GM08714 (cell line): ENCODE data around the gene EIF2B4.
"Not testable (repeated sequence)": the region's sequence is repeated elsewhere in the genome, so short reads cannot be mapped to it uniquely, and the experiment has no call there.

ENCODE experiments used
- H3K4me3 ChIP-seq: fragments of 200-500 bp; sonication (Bioruptor generic); 2 replicates; pipeline ENCODE4 v1.5.1; 2014; ENCODE audit warnings: mild to moderate bottlenecking, low read length, inconsistent platforms
- ZNF274 ChIP-seq: IDR thresholded peaks from 2 replicates; pipeline ENCODE4 v1.6.1; 2012; ENCODE audit warnings: mild to moderate bottlenecking, low read depth, low read length

EIF2B4 gene

DNA sequence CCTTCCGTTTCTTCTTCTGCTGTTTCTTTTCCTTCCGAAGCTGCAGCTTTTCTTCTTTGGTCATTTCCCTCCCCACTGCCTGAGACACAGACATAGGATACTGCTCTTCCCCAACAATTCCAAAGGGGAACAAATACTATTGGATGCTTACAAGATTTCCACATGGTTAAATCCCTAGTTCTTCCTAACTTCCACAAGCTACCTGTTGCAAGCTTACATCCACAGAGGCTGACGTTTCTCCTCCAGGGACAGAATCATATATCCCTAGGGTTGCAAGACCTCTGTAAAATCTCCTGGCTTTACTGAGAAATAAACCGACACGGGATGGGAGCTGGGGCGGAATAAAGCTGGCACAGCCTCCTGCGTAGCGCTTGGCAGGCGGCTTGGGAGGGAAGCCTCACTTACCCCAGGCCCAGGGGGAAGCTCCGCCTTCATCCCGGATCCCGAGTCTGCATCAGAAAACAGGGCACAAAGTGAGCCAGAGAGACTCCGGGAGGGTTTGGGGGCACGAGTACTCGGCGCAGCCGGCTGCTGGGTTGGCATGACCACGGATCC, 590 bp downstream of the EIF2B4 start:
- peak overlapping the region; percentile 68 for H3K4me3 ChIP-seq
- no peak for TF ChIP-seq ZNF274

DNA sequence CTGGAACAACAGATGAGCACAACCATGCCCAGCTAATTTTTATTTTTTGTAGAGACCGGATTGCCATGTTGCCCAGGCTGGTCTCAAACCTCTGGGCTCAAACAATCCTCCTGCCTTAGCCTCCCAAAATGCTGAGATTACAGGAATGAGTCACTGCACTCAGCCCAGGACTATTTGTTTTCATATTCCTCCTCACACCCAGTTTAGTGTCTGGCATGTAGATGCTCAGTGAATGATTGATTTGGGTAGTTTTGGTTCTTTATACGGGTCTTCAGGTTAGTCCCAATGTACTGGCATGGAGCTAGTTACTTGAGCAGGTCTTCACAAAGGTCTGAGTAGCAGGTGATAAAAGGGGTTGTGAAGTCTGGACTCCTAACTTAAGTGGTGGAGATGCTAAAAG, 6.2 kb downstream of the EIF2B4 start:
- TF ChIP-seq ZNF274 = no peak
- H3K4me3 ChIP-seq = no peak overlapping the region

- no peak for TF ChIP-seq ZNF274
- no peak overlapping the region for H3K4me3 ChIP-seq
These were observed 7.3 kb downstream of the EIF2B4 start for GRCh38 chr2:27362678-27363420.

DNA sequence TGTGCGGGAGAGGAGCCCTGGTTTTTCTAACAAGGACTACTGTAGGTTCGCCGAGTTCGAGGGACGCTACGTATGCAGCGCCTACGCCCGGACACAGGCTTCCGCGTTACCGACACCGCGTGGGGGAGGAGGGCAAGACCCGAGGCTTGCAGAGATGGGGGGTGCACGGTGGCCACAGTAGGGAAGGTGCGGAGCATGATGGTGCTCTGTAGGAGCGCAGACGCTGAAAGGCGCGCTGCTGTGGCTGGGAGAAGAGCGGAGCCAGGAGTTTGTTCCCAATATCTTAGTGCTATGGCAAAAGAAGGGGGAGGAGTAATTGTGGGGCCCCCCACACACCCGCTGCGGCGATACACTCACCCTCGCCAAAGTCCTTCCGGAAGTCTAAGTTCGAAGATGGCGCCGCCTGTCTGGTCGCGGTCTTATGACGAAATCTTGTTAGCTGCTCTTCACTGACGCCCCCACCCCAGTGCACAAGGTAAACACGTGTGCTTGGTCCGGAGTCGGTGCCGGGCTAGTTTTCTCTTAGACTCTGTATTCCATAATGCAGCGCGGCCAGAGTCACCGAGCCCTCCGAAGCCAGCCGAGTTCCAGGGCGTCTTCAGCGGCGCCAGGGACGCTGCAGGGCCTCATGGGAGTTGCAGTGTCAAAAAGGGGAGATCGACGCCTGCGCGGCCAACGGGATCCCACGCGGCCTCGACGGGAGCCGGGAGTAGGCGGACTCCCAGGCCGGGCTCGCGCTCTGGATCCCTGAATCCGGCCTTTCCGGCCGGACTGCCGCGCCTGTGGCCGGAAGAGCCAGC, 13.6 kb downstream of the EIF2B4 start, which contains the start of gene GTF3C2:
Gene GTF3C2, minus strand, starts transcription at position 383 of the 800 bp plus-strand sequence. CDS start 13,210 bp downstream, outside the sequence.
- peak within 1 kb of the TSS; percentile 91 for H3K4me3 ChIP-seq
- TF ChIP-seq ZNF274 = no peak

DNA sequence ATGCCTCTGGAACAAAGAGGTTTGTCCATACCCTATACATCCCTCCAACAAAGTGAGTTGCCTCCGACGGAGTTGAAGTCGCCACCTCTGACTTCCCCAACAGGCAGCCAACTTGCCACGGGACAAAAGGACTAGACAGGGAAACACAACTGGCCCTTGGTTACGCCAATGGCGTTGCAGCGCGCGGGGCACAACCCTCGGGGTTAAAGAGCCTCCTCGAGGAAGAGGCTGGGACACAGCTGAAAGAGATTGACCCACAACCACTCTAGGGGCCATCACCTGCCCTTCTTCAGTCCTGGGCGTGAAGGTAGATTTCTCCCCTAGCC, 14.1 kb downstream of the EIF2B4 start:
- peak overlapping the region; percentile 91 for H3K4me3 ChIP-seq
- TF ChIP-seq ZNF274 = no peak

DNA sequence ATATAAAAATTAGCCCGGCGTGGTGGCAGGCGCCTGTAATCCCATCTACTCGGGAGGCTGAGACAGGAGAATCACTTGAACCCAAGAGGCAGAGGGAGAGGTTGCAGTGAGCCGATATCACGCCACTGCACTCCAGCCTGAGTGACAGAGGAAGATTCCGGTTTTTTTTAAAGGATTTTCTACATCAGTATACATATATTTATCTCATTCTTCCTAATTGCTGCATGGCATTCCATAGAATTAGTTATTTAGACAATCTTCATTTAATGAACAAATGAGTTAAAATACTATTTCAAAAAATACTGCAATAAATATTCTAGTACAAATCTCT, 15.6 kb downstream of the EIF2B4 start:
- no peak for TF ChIP-seq ZNF274

DNA sequence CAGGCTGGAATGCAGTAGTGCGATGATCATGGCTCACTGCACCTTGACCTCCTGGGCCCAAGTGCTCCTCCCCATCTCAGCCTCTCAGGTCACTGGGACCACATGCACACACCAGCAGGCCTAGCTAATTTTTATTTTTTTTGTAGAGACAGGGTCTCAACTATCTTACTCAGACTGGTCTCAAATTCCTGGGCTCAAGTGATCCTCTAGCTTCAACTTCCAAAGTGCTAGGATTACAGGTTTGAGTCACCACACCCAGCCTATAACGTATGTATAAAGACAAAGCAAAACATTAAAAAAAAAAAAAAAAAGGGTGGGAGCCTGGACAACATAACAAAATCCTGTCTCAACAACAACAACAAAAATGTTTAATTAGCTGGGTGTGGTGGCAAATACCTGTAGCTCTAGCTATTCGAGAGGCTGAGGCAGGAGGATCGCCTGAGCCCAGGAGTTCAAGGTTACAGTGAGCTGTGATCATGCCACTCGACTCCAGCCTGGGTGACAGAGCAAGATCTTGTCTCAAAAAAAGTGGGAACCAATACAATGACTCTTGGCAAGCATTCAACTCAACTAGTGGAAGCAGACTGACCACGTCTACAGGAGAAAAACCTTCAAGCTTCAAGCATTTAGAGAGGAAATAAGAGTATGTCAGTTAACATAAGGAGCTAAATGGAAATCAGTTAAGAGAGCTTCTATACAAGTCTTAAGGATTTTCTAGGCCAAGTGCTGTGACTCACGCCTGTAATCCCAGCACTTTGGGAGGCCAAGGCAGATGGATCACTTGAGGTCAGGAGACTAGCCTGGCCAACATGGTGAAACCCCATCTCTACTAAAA, 16.2 kb downstream of the EIF2B4 start:
- TF ChIP-seq ZNF274 = no peak
- H3K4me3 ChIP-seq = no peak overlapping the region

More for the DNA sequence above, 15.6 kb downstream of the EIF2B4 start:
- H3K4me3 ChIP-seq = no peak overlapping the region

- H3K4me3 ChIP-seq = not testable (repeated sequence)
These were observed 16.8 kb downstream of the EIF2B4 start for GRCh38 chr2:27353386-27353761.

GRCh38 chr2:27351802-27352598, 18.1 kb downstream of the EIF2B4 start:
- no peak for TF ChIP-seq ZNF274
- no peak overlapping the region for H3K4me3 ChIP-seq

GRCh38 chr2:27350106-27350693, 19.9 kb downstream of the EIF2B4 start:
- TF ChIP-seq ZNF274 = no peak
- H3K4me3 ChIP-seq = no peak overlapping the region

GRCh38 chr2:27347641-27348040, 22.5 kb downstream of the EIF2B4 start:
- no peak for TF ChIP-seq ZNF274
- no peak overlapping the region for H3K4me3 ChIP-seq

DNA sequence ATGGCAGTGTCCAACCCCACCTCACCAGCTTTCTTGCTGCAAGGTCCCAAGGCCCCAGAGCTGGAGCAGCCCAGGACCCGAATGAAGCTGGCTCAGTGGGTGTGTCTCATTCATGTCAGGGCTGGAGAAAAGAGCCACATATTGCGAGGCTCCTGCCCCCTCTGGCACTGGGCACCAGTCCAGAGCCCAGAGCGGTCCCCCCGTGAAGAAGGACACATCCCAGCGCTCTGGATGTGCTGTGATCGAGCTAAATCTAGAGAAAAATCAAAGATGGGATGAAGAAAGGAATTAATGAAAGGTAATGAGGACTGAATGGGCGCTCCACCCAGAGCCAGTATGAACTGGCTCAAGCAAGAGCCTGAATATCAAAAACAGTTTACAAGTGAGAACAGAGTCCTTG, 34.0 kb downstream of the EIF2B4 start:
- no peak for TF ChIP-seq ZNF274
- no peak overlapping the region for H3K4me3 ChIP-seq

GRCh38 chr2:27335311-27335710, 34.8 kb downstream of the EIF2B4 start:
- TF ChIP-seq ZNF274 = no peak
- no peak overlapping the region for H3K4me3 ChIP-seq

DNA sequence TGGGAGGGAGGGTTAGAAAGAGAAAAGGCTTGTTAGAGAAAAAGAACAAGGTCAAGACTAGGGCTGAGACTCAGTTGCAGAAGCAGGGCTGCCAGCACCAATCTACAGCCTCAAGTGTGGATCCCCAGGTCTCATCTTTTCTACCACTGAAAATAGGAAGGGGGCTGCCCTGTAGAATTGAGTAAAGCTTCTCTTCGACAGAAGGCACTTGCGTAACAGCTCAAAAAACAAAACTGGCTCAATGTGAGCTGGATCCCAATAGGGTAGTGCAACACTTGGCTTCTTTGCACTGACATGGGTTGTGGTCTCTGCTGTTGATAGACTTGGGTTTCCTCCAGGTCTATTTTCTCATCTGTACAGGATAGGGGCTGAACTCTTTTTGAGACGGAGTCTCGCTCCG, 45.4 kb downstream of the EIF2B4 start:
- H3K4me3 ChIP-seq = no peak overlapping the region
- TF ChIP-seq ZNF274 = no peak
